ENCODE measurements around the gene SAMD13. TPM values are rescaled to one million over a fixed set of nuclear protein-coding genes. Genes with fewer than 3 reads are reported as not detected.

Gene SAMD13
- polyA plus RNA-seq, 1 experiment: 0.20 TPM

GRCh38 chr1:84271441-84272151 lies 29.9 kb upstream of the SAMD13 start:
- no peak for TF ChIP-seq CTCF (IDR thresholded peaks at IDR 0.05; ENCODE audit: insufficient read depth, low read depth, low read length)
- Histone ChIP-seq H3K4me3 (ENCODE audit: low read depth, low read length) (no peak overlapping the region), H3K36me3 (ENCODE audit: control insufficient read depth, insufficient read depth, low read length) (no peaks in the 10 kb centered on the region), H3K27me3 (ENCODE audit: control insufficient read depth, insufficient read depth, low read length) (0 out of 2 replicates have a peak, but pooled peaks cover 1% of the 10 kb centered on the region)
- POLR2A ChIA-PET: interaction anchor here (0.5 kb wide), 1 partner anchor 27 kb away, joined by 3 read pairs; no protein-coding TSS in a partner anchor
- DNase-seq (ENCODE audit: low read depth): no peak
- CTCF ChIA-PET: no interaction called here

- TF ChIP-seq CTCF (IDR thresholded peaks at IDR 0.05; ENCODE audit: insufficient read depth, low read depth, low read length): no peak
- ChIA-PET POLR2A (no interaction called here), CTCF (no interaction called here)
- Histone ChIP-seq H3K27me3 (ENCODE audit: control insufficient read depth, insufficient read depth, low read length) (0 out of 2 replicates have a peak, but pooled peaks cover under 1% of the 10 kb centered on the region), H3K36me3 (ENCODE audit: control insufficient read depth, insufficient read depth, low read length) (no peaks in the 10 kb centered on the region), H3K4me3 (ENCODE audit: low read depth, low read length) (no peak overlapping the region)
- no peak for DNase-seq (ENCODE audit: low read depth)
Observed at GRCh38 chr1:84272401-84272800, 29.1 kb upstream of the SAMD13 start.

- POLR2A ChIA-PET: no interaction called here
- H3K27me3 ChIP-seq (ENCODE audit: control insufficient read depth, insufficient read depth, low read length): no peaks in the 10 kb centered on the region
- no peaks in the 10 kb centered on the region for H3K36me3 ChIP-seq (ENCODE audit: control insufficient read depth, insufficient read depth, low read length)
- no peak for TF ChIP-seq CTCF (IDR thresholded peaks at IDR 0.05; ENCODE audit: insufficient read depth, low read depth, low read length)
- H3K4me3 ChIP-seq (ENCODE audit: low read depth, low read length): no peak overlapping the region
- no peak for DNase-seq (ENCODE audit: low read depth)
- CTCF ChIA-PET: no interaction called here
Observed at GRCh38 chr1:84277343-84278059, 24.0 kb upstream of the SAMD13 start.

GRCh38 chr1:84278905-84279304 lies 22.6 kb upstream of the SAMD13 start:
- no peak for TF ChIP-seq CTCF (IDR thresholded peaks at IDR 0.05; ENCODE audit: insufficient read depth, low read depth, low read length)
- ChIA-PET POLR2A (no interaction called here), CTCF (no interaction called here)
- DNase-seq (ENCODE audit: low read depth): no peak
- Histone ChIP-seq H3K36me3 (ENCODE audit: control insufficient read depth, insufficient read depth, low read length) (no peaks in the 10 kb centered on the region), H3K27me3 (ENCODE audit: control insufficient read depth, insufficient read depth, low read length) (no peaks in the 10 kb centered on the region), H3K4me3 (ENCODE audit: low read depth, low read length) (no peak overlapping the region)

GRCh38 chr1:84280912-84281311 lies 20.6 kb upstream of the SAMD13 start:
- TF ChIP-seq CTCF (IDR thresholded peaks at IDR 0.05; ENCODE audit: insufficient read depth, low read depth, low read length): no peak
- ChIA-PET CTCF (no interaction called here), POLR2A (no interaction called here)

More at GRCh38 chr1:84280912-84281311, 20.6 kb upstream of the SAMD13 start:
- no peaks in the 10 kb centered on the region for H3K27me3 ChIP-seq (ENCODE audit: control insufficient read depth, insufficient read depth, low read length)
- no peak overlapping the region for H3K4me3 ChIP-seq (ENCODE audit: low read depth, low read length)
- no peak for DNase-seq (ENCODE audit: low read depth)
- no peaks in the 10 kb centered on the region for H3K36me3 ChIP-seq (ENCODE audit: control insufficient read depth, insufficient read depth, low read length)

All from BJ (cell line).